Psoas muscle (tissue), 8 donors: Measurements from ENCODE around the gene MT1E. TPM values are rescaled to one million over a fixed set of nuclear protein-coding genes. Genes with fewer than 3 reads are reported as not detected.
A peak's percentile ranks its signal among the peaks of the same experiment; 100 is the strongest.

ENCODE experiments used
- ATAC-seq, 4 donors: fragments of 200-7000 bp; cut with Tn5 transposase; one replicate each; pipeline ENCODE4 v1.9.1; 2020; ENCODE audit warnings: moderate library complexity in 3 of 4, mild to moderate bottlenecking in 2 of 4
- DNase-seq, 2 donors: peaks; one replicate each; pipeline ENCODE4 v3.0.0-alpha.2; 2020
- H3K27ac ChIP-seq: fragments of 200-600 bp; one replicate; pipeline ENCODE4 v1.8.0; 2022
- H3K27me3 ChIP-seq, 3 donors: fragments of 200-600 bp in 1 of 3; one replicate each; pipeline versions ENCODE4 v1.6.1 to v1.8.0; 2013 to 2022; ENCODE audit warnings: low read length in 2 of 3, mild to moderate bottlenecking in 2 of 3, moderate library complexity in 1 of 3; ENCODE audit not compliant: insufficient read depth in 3 of 3
- H3K36me3 ChIP-seq, 2 donors: fragments of 200-600 bp in 1 of 2; one replicate each; pipeline versions ENCODE4 v1.6.1 to v1.8.0; 2013 to 2022; ENCODE audit warnings: low read depth in 1 of 2, mild to moderate bottlenecking in 1 of 2, moderate library complexity in 1 of 2; ENCODE audit not compliant: insufficient read depth in 1 of 2
- H3K4me1 ChIP-seq: fragments of 200-600 bp; one replicate; pipeline ENCODE4 v1.8.0; 2022
- H3K4me3 ChIP-seq: fragments of 200-600 bp; one replicate; pipeline ENCODE4 v1.8.0; 2022; ENCODE audit warnings: mild to moderate bottlenecking
- H3K9me3 ChIP-seq: fragments of 200-600 bp; one replicate; pipeline ENCODE4 v1.8.0; 2022
- CTCF ChIP-seq: fragments of 200-600 bp; IDR thresholded peaks from one replicate; pipeline ENCODE4 v1.8.0; 2022; ENCODE audit warnings: antibody characterized with exemption
- WGBS, 3 donors: extraction: QIAGEN DNeasy Blood & Tissue Kit; methylation state at CpG; one replicate each; pipeline versions ENCODE4 v1.1.6 to v1.1.7; 2013; 5-methylcytosine and 5-hydroxymethylcytosine counted together
- intact Hi-C, 2 donors: fragments of 100-400 bp; cut with DNase I; formaldehyde crosslinking; loops; one replicate each; pipeline versions ENCODE4 v1.11.0 to v1.14.2; 2022
- polyA plus RNA-seq, 3 donors: library from polyadenylated mRNA; stranded (reverse); fragments of 200-250 nt; gene quantifications; one replicate each; pipeline ENCODE4 v1.2.3, GENCODE V29; 2013
- total RNA-seq, 4 donors: library from RNA; stranded (reverse); fragmentation: NEBNext Ultra II Directional in 2 of 4; extraction: Animal tissue kit (Norgen Biotek cat#: 25700) in 2 of 4; gene quantifications; one replicate each; pipeline versions ENCODE4 v1.2.1 to v1.2.4, GENCODE V29; 2021 to 2023
- donor health status: healthy with polysubstance abuse.
- donor health status: DM: no; HTN: no; CAD: no; lungs with moderate emphysema.
- donor health status: Bipolar disorder and iron deficiency.
- donor health status: healthy.
- donor health status: DM: yes; HTN: yes; CAD: no.
- donor health status: DM: no; HTN: no; CAD: no.
- donor health status: DM: no; HTN: no; CAD: no.
- donor health status: DM: yes; HTN: yes; CAD: no.

The MT1E gene
- total and polyA plus RNA-seq, 7 donors: 44.1 to 669 (median 452) TPM

GRCh38 chr16:56583351-56584168, 42.0 kb upstream of the MT1E start:
- Histone ChIP-seq H3K9me3 (no peaks in the 10 kb centered on the region), H3K36me3 (no peaks in the 10 kb centered on the region), H3K27me3 (no peaks in the 10 kb centered on the region), H3K4me1 (no peaks in the 10 kb centered on the region), H3K27ac (no peak overlapping the region), H3K4me3 (no peak overlapping the region)
- no peak for TF ChIP-seq CTCF
- intact Hi-C loops: no loop called here
- WGBS, 3 donors: 72 to 78% (median 77%) methylated on average over 10 to 11 of the region's 11 CpGs
- DNase-seq: no peak
- no peak for ATAC-seq

GRCh38 chr16:56584276-56584675, 41.3 kb upstream of the MT1E start:
- DNase-seq (no peak), ATAC-seq (no peak)
- WGBS, 3 donors: 85 to 96% (median 86%) methylated on average over 11 of the region's 11 CpGs
- no peak overlapping the region for H3K27ac ChIP-seq
- H3K36me3 ChIP-seq: no peaks in the 10 kb centered on the region
- H3K4me3 ChIP-seq: no peak overlapping the region
- no peaks in the 10 kb centered on the region for H3K9me3 ChIP-seq
- H3K27me3 ChIP-seq: peaks cover 0 to 7% (median 0%) of the 10 kb centered on the region in 3 donors
- intact Hi-C loops: no loop called here
- TF ChIP-seq CTCF: no peak
- H3K4me1 ChIP-seq: no peaks in the 10 kb centered on the region

- Histone ChIP-seq H3K9me3 (no peaks in the 10 kb centered on the region), H3K27me3 (peaks cover 0 to 18% (median 3%) of the 10 kb centered on the region in 3 donors), H3K4me3 (peak overlapping the region; percentile 65), H3K36me3 (no peaks in the 10 kb centered on the region), H3K4me1 (peaks cover 4% of the 10 kb centered on the region), H3K27ac (no peak overlapping the region)
- TF ChIP-seq CTCF: no peak
- no peak for ATAC-seq
- DNase-seq: no peak
- 33 to 38% (median 37%) methylated on average over 9 of the region's 9 CpGs for WGBS, 3 donors
- intact Hi-C loops: no loop called here
Measured at GRCh38 chr16:56588781-56589140, 36.8 kb upstream of the MT1E start.

- WGBS, 3 donors: 5 to 7% (median 5%) methylated on average over 66 to 87 of the region's 87 CpGs
- intact Hi-C loops: no loop called here
- ATAC-seq (peak; percentile 70 to 86 (median 78)), DNase-seq (peak; percentile 39 to 69)
- Histone ChIP-seq H3K27me3 (peaks cover 0 to 18% (median 3%) of the 10 kb centered on the region in 3 donors), H3K4me3 (peak within 1 kb of the TSS; percentile 65), H3K9me3 (no peaks in the 10 kb centered on the region), H3K4me1 (peaks cover 4% of the 10 kb centered on the region), H3K36me3 (no peaks in the 10 kb centered on the region), H3K27ac (no peak within 1 kb of the TSS)
- TF ChIP-seq CTCF: no peak
Measured at GRCh38 chr16:56589141-56590039, 36.2 kb upstream of the MT1E start, which contains the start of gene MT3. Gene MT3 (plus strand): TSS chr16:56589528. CDS start chr16:56589591, 63 bp downstream.
